ENCODE data around the gene C10orf71.

C10orf71 gene

GRCh38 chr10:49354593-49354992, 55.6 kb downstream of the C10orf71 start:
- TF ChIP-seq MAX (IDR thresholded peaks at IDR 0.05): no peak
- no peak for TF ChIP-seq REST (IDR thresholded peaks at IDR 0.05; ENCODE audit: low read depth)
- TF ChIP-seq CREB1 (IDR thresholded peaks at IDR 0.05; ENCODE audit: low read depth): no peak
- TF ChIP-seq NFIC (IDR thresholded peaks at IDR 0.05): no peak
- TF ChIP-seq TEAD4 (IDR thresholded peaks at IDR 0.05): no peak
- TF ChIP-seq YY1 (IDR thresholded peaks at IDR 0.05; ENCODE audit: low read depth): no peak
- TF ChIP-seq EGR1 (IDR thresholded peaks at IDR 0.05): no peak
- TF ChIP-seq RAD21 (IDR thresholded peaks at IDR 0.05; ENCODE audit: low read depth): no peak
- no peak for TF ChIP-seq FOXM1 (IDR thresholded peaks at IDR 0.05; ENCODE audit: borderline replicate concordance, low read depth)
- TF ChIP-seq TCF12 (IDR thresholded peaks at IDR 0.05; ENCODE audit: low read depth): no peak
- TF ChIP-seq EP300 (IDR thresholded peaks at IDR 0.05; ENCODE audit: borderline replicate concordance): no peak
- no peak for TF ChIP-seq CEBPB (IDR thresholded peaks at IDR 0.05)

GRCh38 chr10:49355221-49355620, 56.3 kb downstream of the C10orf71 start:
- TF ChIP-seq REST (IDR thresholded peaks at IDR 0.05; ENCODE audit: low read depth) (no peak), YY1 (IDR thresholded peaks at IDR 0.05; ENCODE audit: low read depth) (no peak), NFIC (IDR thresholded peaks at IDR 0.05) (no peak)

GRCh38 chr10:49356181-49356580, 57.2 kb downstream of the C10orf71 start:
- TF ChIP-seq NFIC (IDR thresholded peaks at IDR 0.05): no peak
- TF ChIP-seq EGR1 (IDR thresholded peaks at IDR 0.05): no peak
- TF ChIP-seq EP300 (IDR thresholded peaks at IDR 0.05; ENCODE audit: borderline replicate concordance): no peak
- TF ChIP-seq USF1 (IDR thresholded peaks at IDR 0.05): no peak
- no peak for TF ChIP-seq CEBPB (IDR thresholded peaks at IDR 0.05)
- TF ChIP-seq YY1 (IDR thresholded peaks at IDR 0.05; ENCODE audit: low read depth): no peak
- no peak for TF ChIP-seq MAX (IDR thresholded peaks at IDR 0.05)
- no peak for TF ChIP-seq TAF1 (IDR thresholded peaks at IDR 0.05; ENCODE audit: low read depth)
- TF ChIP-seq TCF12 (IDR thresholded peaks at IDR 0.05; ENCODE audit: low read depth): no peak
- no peak for TF ChIP-seq ZBTB7A (IDR thresholded peaks at IDR 0.05; ENCODE audit: low read depth)
- TF ChIP-seq TEAD4 (IDR thresholded peaks at IDR 0.05): no peak
- no peak for TF ChIP-seq FOXM1 (IDR thresholded peaks at IDR 0.05; ENCODE audit: borderline replicate concordance, low read depth)

GRCh38 chr10:49356944-49357343, 58.0 kb downstream of the C10orf71 start:
- no peak for TF ChIP-seq USF1 (IDR thresholded peaks at IDR 0.05)
- no peak for TF ChIP-seq FOXM1 (IDR thresholded peaks at IDR 0.05; ENCODE audit: borderline replicate concordance, low read depth)
- no peak for TF ChIP-seq CREB1 (IDR thresholded peaks at IDR 0.05; ENCODE audit: low read depth)
- TF ChIP-seq EP300 (IDR thresholded peaks at IDR 0.05; ENCODE audit: borderline replicate concordance): no peak
- no peak for TF ChIP-seq TEAD4 (IDR thresholded peaks at IDR 0.05)
- no peak for TF ChIP-seq REST (IDR thresholded peaks at IDR 0.05; ENCODE audit: low read depth)
- no peak for TF ChIP-seq EGR1 (IDR thresholded peaks at IDR 0.05)

- no peak for TF ChIP-seq MAX (IDR thresholded peaks at IDR 0.05)
- no peak for TF ChIP-seq YY1 (IDR thresholded peaks at IDR 0.05; ENCODE audit: low read depth)
- TF ChIP-seq USF1 (IDR thresholded peaks at IDR 0.05): no peak
- TF ChIP-seq CEBPB (IDR thresholded peaks at IDR 0.05): no peak
- no peak for TF ChIP-seq EP300 (IDR thresholded peaks at IDR 0.05; ENCODE audit: borderline replicate concordance)
- TF ChIP-seq ZBTB7A (IDR thresholded peaks at IDR 0.05; ENCODE audit: low read depth): no peak
- no peak for TF ChIP-seq RAD21 (IDR thresholded peaks at IDR 0.05; ENCODE audit: low read depth)
- TF ChIP-seq FOXM1 (IDR thresholded peaks at IDR 0.05; ENCODE audit: borderline replicate concordance, low read depth): no peak
- TF ChIP-seq TEAD4 (IDR thresholded peaks at IDR 0.05): no peak
- no peak for TF ChIP-seq NFIC (IDR thresholded peaks at IDR 0.05)
- no peak for TF ChIP-seq TAF1 (IDR thresholded peaks at IDR 0.05; ENCODE audit: low read depth)
- no peak for TF ChIP-seq EGR1 (IDR thresholded peaks at IDR 0.05)
- TF ChIP-seq TCF12 (IDR thresholded peaks at IDR 0.05; ENCODE audit: low read depth): no peak
- no peak for TF ChIP-seq REST (IDR thresholded peaks at IDR 0.05; ENCODE audit: low read depth)
- TF ChIP-seq CREB1 (IDR thresholded peaks at IDR 0.05; ENCODE audit: low read depth): no peak
Measured at GRCh38 chr10:49357910-49358309, 58.9 kb downstream of the C10orf71 start.
